ENCODE measurements around the gene PDE4D. TPM values are rescaled to one million over a fixed set of nuclear protein-coding genes. Genes with fewer than 3 reads are reported as not detected.

The PDE4D gene
- total and polyA plus RNA-seq, 2 of the 4 experiments (the other 2 are of a cell fraction), result 1.4 to 7.9 TPM

- Histone ChIP-seq H2BK15ac (ENCODE audit: low read depth, low read length) (no peak overlapping the region), H4K91ac (ENCODE audit: insufficient read depth, low read depth, low read length) (no peak overlapping the region), H3K27ac (ENCODE audit: insufficient read depth, low read length) (no peak overlapping the region), H4K20me1 (ENCODE audit: insufficient read depth, low read length) (peaks cover 11% of the 10 kb centered on the region), H2BK120ac (ENCODE audit: low read depth, low read length) (no peak overlapping the region), H2AK9ac (replicated peaks; ENCODE audit: low read depth, low read length, poor library complexity) (no peak overlapping the region), H2AK5ac (ENCODE audit: low read depth, low read length) (no peak overlapping the region), H3K9me3 (ENCODE audit: control insufficient read depth, insufficient read depth, low read length) (no peaks in the 10 kb centered on the region), H3K9ac (ENCODE audit: low read depth, low read length) (no peak overlapping the region), H2BK20ac (ENCODE audit: low read depth, low read length) (no peak overlapping the region), H4K8ac (ENCODE audit: low read depth in 2 of 2, low read length in 2 of 2) (no peak overlapping the region), H3K23ac (ENCODE audit: low read depth, low read length) (no peak overlapping the region), H3K56ac (ENCODE audit: extremely low read depth, insufficient read depth, low read length) (no peak overlapping the region), H2BK5ac (ENCODE audit: low read depth, low read length, poor library complexity, severe bottlenecking) (no peak overlapping the region), H3K4ac (ENCODE audit: low read depth, low read length) (no peak overlapping the region), H2AFZ (replicated peaks; ENCODE audit: low read length, poor library complexity) (no peak overlapping the region), H3K79me1 (ENCODE audit: low read depth in 1 of 2, low read length in 2 of 2) (peaks cover 30 to 31% of the 10 kb centered on the region in 2 experiments), H3K9me1 (ENCODE audit: insufficient read depth, low read length) (no peaks in the 10 kb centered on the region; the same call in 1 of the 2 replicates), H3K4me2 (ENCODE audit: low read depth, low read length) (no peak overlapping the region), H4K5ac (ENCODE audit: low read depth, low read length) (no peak overlapping the region), H3K4me1 (ENCODE audit: control insufficient read depth, insufficient read depth, low read length) (peaks cover 4% of the 10 kb centered on the region; the same call in 1 of the 2 replicates), H3K14ac (replicated peaks; ENCODE audit: low read depth, low read length) (no peak overlapping the region), H3K36me3 (ENCODE audit: control insufficient read depth, insufficient read depth, low read length) (peaks cover 16% of the 10 kb centered on the region), H3K27me3 (ENCODE audit: control insufficient read depth, insufficient read depth, low read length) (no peaks in the 10 kb centered on the region), H3K18ac (ENCODE audit: low read depth, low read length) (no peak overlapping the region), H3K4me3 (ENCODE audit: insufficient read depth, low read depth, low read length) (no peak overlapping the region)
- dilution Hi-C loops (cut with HindIII; ENCODE audit: low sequenced_read_pairs, unreplicated experiment) (no loop called here), in situ Hi-C loops (cut with MboI; ENCODE audit: low sequenced_read_pairs) (no loop called here), intact Hi-C loops (cut with micrococcal nuclease) (no loop called here)
- no CpG with 5 or more reads among the region's 1 CpG for WGBS, 2 experiments (ENCODE audit: extremely low coverage in 2 of 2, insufficient read length in 1 of 2)
- no peak for ATAC-seq (ENCODE audit: low read depth)
- no TSS peak for BruUV-seq (replicated peaks)
- ChIA-PET CTCF (interaction anchor here (1.5 kb wide), 1 partner anchor 16 kb away, joined by 4 read pairs; no protein-coding TSS in a partner anchor), POLR2A (ENCODE audit: unreplicated experiment) (interaction anchor here (0.6 kb wide), 2 partner anchors 12 to 107 kb away, joined by 4 to 5 read pairs; no protein-coding TSS in a partner anchor)
- TF ChIP-seq NFE2L2 (IDR thresholded peaks at IDR 0.05; ENCODE audit: low read depth, low read length) (no peak), CTCF (conservative IDR thresholded peaks at IDR 0.05; ENCODE audit: low read depth, low read length) (no peak), FOS (IDR thresholded peaks at IDR 0.05; ENCODE audit: low read depth, low read length) (no peak), RCOR1 (IDR thresholded peaks at IDR 0.05; ENCODE audit: insufficient replicate concordance, low read length) (no peak), SMC3 (IDR thresholded peaks at IDR 0.05; ENCODE audit: low read depth, low read length) (no peak), ELK1 (IDR thresholded peaks at IDR 0.05; ENCODE audit: borderline replicate concordance, low read depth, low read length) (no peak)
- DNase-seq, result no peak
Observed at GRCh38 chr5:59019078-59019477, 874.4 kb downstream of the PDE4D start.

Measured in IMR-90 (cell line).